ACHN (cell line): Measurements from ENCODE around the gene LPXN.

Experiments
- DNase-seq: peaks from one replicate; pipeline ENCODE4 v3.0.0-alpha.2; 2015
- in situ Hi-C: cut with HindIII; loops from 2 replicates; pipeline ENCODE4 v1.10.0; 2017; ENCODE audit warnings: low sequenced_read_pairs, low pct_ligation_motif_present, low pct_unique_long_range_greater_than_20kb

The LPXN gene

GRCh38 chr11:58495906-58496305 is 79.8 kb downstream of the LPXN start:
- in situ Hi-C loops: no loop called here

GRCh38 chr11:58494101-58494500 is 81.6 kb downstream of the LPXN start:
- in situ Hi-C loops: no loop called here
- DNase-seq: no peak

More at GRCh38 chr11:58495906-58496305, 79.8 kb downstream of the LPXN start:
- no peak for DNase-seq

GRCh38 chr11:58493676-58494075 is 82.0 kb downstream of the LPXN start:
- no peak for DNase-seq
- in situ Hi-C loops: no loop called here

- no peak for DNase-seq
- in situ Hi-C loops: no loop called here
Measured at GRCh38 chr11:58490827-58491226, 84.8 kb downstream of the LPXN start.

GRCh38 chr11:58487170-58487569 is 88.5 kb downstream of the LPXN start:
- in situ Hi-C loops: no loop called here
- no peak for DNase-seq

- in situ Hi-C loops: no loop called here
Measured at GRCh38 chr11:58485961-58486360, 89.7 kb downstream of the LPXN start.

More at GRCh38 chr11:58485961-58486360, 89.7 kb downstream of the LPXN start:
- DNase-seq: no peak
